Mammary epithelial cell (primary cell): ENCODE results near the gene OXSM.

Experiments used
- EZH2 ChIP-seq: IDR thresholded peaks from 2 replicates; pipeline ENCODE4 v1.6.1; 2012; ENCODE audit warnings: low read length, inconsistent platforms, borderline replicate concordance
- TF ChIP-seq, protein P1 (sequence below), 2 donors: IDR thresholded peaks in 1 of 2; conservative IDR thresholded peaks in 1 of 2; 2 replicates each; pipeline ENCODE4 v1.5.1; 2011 to 2012; ENCODE audit warnings: inconsistent platforms in 2 of 2, low read length in 2 of 2, mild to moderate bottlenecking in 2 of 2, control low read depth in 1 of 2, low read depth in 1 of 2; ENCODE audit not compliant: insufficient read depth in 1 of 2; ENCODE audit errors: extremely low read depth in 1 of 2

DNA sequence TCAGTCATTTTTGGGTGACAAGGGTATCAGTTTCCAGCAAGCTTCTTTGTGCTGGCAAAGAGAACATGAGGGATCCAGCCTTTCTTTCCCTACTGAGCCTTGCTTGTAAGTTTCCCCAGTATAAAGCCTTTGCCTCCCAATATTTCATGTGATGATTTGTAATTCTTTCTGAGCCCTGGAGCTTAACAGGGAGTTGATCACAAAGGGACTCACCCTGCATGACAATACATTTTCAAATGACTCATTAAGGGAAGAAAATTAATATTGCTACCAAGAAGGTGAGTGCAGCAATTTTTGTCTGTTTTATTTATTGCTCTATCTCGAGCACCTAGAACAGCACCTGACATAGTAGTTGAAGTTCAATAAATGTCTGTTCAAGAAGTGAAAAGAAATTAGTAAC lies 27.7 kb downstream of the OXSM start:
- TF ChIP-seq, protein P1, sequence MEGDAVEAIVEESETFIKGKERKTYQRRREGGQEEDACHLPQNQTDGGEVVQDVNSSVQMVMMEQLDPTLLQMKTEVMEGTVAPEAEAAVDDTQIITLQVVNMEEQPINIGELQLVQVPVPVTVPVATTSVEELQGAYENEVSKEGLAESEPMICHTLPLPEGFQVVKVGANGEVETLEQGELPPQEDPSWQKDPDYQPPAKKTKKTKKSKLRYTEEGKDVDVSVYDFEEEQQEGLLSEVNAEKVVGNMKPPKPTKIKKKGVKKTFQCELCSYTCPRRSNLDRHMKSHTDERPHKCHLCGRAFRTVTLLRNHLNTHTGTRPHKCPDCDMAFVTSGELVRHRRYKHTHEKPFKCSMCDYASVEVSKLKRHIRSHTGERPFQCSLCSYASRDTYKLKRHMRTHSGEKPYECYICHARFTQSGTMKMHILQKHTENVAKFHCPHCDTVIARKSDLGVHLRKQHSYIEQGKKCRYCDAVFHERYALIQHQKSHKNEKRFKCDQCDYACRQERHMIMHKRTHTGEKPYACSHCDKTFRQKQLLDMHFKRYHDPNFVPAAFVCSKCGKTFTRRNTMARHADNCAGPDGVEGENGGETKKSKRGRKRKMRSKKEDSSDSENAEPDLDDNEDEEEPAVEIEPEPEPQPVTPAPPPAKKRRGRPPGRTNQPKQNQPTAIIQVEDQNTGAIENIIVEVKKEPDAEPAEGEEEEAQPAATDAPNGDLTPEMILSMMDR (conservative IDR thresholded peaks at IDR 0.05 in 1 of 2, IDR thresholded peaks at IDR 0.05 in 1 of 2; ENCODE audit: extremely low read depth in 1 of 2, insufficient read depth in 1 of 2, low read depth in 1 of 2, low read length in 2 of 2): no peak
- no peak for TF ChIP-seq EZH2
